GM19023 (cell line): Measurements from ENCODE around the gene UNC79.

Source experiments
- ATAC-seq: cut with Tn5 transposase; IDR thresholded peaks from one replicate; pipeline ENCODE4 v1.9.1; 2021; ENCODE audit warnings: mild to moderate bottlenecking, moderate library complexity; ENCODE audit not compliant: unreplicated experiment

The UNC79 gene

DNA sequence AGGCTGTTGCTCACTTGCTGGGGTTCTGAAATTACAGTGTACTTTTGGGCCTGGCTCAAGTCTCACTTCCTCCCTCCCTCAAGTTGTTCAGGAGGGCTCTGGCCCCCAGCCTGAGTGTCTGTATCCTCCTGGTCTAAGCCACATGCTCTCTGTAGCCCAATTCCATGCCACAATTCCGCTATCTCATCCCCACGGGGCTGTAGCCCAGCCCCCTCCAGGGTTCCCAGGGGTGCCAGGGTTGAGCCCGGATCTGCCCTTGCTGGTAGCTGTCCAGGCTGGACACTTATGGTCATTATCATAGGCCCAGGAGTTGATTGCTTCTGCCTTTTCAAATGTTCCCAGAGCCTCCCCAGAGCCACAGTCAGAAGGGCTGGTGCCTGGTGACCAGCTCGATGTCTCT lies 292.3 kb downstream of the UNC79 start:
- no peak for ATAC-seq

DNA sequence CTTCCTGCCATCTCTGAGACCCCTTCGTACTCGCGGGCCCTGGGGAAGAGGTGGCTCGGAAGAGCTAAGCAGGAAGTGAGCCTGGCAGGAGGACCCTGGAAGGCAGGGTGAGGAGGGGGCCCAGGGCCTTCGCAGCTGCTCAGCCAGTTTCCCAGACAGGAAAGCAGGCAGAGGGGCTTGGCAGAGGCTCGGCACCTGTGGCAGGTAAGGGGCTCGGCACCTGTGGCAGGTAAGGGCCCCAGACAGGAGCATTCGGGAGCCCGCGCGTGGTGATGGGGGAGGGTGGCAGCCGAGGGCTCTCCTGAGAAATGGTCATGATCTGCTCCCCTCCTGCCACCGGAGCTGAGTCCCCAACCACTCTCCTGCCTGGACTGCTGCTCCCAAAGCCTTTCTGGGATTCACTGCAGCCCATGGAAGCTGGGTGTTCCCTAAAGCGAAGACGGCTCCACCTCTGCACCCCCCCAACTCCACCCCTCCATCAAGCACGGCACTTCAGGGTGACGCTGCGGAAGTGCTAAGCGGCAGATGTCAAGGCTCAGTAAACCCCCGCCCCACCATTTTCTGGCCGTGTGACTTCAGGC lies 294.4 kb downstream of the UNC79 start:
- no peak for ATAC-seq

DNA sequence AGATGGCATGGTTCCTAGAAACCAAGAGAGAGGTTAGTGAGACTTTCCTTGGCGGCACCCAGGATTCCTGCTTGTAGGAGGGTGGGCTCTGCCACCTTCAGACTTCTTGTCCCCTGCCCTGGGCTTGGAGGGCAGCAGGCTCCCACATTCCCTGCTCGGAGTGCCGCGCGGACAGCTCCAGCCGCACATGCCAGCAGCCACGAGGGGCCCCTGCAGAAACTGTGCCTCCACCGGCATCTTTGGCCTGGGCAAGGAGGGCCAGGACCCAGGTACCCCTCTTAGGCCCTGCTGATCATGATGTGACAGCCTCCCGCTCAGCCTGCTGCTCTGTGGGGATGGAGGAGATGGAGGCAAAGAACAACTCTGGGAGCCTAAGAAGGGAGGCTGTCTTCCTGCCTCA lies 295.3 kb downstream of the UNC79 start:
- ATAC-seq, result no peak

DNA sequence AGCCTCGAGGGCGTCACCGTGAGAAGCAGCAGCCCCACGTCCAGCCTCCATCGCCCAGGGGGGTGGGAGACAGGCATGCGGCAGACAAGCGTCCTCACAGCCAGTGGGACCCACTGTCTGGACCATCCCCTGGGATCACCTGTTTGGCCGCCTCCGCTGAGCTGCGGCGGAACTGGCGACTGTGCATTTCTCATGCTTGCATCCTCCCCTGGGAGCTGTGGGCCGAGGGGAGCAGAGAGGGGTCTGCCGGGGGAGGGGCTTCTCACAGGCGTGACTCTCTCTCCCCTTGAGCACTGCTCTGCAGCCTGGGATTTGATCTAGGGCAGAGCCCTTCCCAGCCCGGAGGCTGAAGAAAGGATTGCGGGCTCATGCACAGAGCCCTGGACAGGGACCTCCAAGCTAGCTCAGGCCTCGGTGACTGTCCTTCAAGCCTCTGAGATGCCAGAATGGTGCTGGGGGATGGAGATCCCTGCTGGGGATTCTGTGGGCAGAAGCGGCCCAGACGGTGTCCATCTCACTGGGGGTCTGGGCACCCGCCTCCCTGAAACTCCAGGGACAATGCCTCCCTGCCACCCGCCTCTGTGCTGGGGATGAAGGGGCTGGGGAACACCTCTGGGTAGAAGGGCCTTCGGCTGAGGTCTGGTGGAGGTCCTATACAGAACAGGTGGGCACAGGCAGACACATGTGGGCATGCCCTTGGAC lies 296.5 kb downstream of the UNC79 start:
- ATAC-seq, result no peak

DNA sequence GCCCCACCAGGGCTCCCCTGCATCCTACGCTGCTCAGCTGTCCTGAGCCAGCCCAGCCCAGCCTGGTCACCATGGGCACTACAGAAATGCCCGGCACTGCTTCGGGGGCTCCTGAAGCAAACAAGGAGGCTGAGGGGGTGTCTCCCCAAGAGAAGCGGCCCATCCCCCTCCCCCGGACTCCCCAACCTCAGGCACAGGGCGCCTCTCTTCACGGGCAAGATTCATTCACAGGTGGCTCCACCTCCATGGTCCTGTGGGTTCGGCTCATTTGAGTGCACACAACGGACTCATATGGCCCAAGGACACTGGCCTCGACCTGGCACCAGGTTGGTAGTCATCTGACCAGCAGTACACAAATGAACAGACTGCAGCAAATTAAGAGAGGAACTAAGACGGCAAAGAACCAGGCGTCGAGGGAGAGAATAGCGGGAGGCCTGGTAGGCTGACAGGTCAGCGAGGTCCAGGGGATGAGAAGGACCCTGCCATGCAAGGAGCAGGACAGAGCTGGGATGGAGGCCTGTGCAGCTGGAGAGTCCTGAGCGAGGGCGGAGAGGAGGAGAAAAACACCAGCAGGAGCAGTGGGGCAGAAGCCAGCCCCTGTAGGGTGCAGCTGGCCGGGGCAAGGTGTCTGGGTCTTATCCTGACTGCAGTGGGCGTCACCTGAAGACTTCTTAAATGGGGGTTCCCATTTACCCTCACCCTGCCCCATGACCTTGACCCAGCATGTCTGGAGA lies 297.3 kb downstream of the UNC79 start:
- ATAC-seq, result no peak

DNA sequence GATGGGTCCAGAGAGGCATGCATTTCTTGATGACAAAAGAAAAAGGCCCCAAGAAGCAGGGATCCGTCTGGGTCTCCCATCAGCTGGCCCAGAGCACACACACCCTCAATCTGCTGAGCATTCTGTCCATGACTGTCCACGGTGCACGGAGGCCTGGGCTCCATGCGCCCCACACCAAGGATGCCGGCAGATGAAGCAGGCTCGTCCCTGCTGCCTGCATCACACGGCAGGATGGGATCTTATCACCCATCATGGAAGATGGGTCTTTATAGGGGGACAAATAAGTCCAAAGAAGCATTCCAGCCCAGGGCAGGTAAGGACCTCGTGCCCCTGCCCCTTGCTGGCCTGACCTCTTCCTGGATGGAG lies 297.9 kb downstream of the UNC79 start:
- no peak for ATAC-seq

DNA sequence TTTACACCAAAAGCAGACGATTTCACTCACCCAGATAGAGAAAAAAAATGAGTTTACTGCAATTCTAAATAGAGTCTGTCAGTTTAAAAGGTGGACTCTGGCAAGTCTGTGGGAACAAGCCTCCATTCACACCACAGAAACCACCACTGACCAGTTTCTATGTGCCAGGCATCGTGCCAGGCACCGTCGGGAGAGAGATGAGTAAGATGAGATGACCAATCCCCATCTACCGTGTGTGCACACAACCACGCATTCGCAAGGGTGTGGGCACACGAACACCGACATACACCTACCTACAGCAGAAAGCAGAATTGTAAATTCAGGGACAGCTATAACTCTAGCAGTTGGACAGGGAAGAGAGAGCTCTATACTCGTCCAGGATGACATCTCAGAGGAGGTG lies 299.3 kb downstream of the UNC79 start:
- no peak for ATAC-seq

DNA sequence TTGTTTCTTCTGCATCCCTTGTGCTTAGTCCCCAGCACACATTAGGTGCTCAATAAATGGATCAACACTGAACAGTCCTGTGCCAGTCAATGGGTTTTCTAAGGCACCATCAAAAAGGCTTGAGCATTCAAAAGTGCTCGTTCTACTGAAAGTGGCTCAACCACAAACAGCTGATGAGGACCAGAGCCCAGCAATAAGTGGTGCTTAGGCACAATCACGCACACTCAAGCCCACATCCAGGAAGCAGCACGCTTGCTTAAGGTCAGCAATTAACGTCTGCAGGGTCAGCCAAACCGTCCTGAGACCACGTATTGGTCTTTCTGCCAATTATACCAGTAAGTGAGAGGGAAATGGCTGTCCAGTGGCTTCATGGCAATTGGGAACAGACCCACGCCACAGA lies 301.0 kb downstream of the UNC79 start:
- ATAC-seq, result no peak

DNA sequence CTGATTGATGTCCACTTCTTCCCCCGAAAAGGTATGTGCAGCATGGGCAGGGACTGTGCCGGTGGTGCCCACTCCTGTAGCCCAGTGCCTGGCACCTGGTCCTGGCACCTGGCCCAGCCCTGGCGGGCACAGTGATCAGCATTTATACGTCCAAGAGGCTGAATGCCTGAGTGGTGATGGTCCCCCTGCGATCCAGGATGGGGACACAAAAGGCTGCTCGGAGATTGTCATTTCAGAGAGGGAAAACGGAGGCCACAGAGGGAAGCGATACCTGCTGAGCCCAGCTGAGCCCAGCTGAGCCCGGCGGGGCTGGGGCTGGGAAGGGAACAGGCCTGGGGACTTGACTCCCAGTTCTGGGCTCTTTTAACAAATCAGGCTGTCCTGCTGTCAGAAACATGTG lies 301.8 kb downstream of the UNC79 start:
- no peak for ATAC-seq

DNA sequence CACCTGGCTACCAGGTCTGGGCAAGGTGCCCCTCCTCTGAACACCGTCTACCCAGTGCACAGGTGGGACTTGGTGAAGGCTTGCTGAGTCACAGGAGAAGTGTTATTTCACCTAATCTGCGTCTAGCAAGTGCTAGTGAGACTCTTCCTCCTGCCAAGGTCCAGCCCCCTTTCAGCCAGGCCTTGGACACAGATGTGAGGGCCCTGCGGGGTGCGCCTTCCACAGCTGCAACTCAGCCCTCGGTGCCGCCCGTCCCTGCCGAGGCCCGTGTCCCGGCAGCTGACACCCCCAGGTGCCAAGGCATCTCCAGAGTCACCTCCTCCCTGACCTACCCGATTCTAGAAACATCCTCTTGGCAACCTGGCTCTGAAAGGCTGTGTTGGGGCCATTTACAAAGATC lies 302.5 kb downstream of the UNC79 start:
- ATAC-seq, result no peak

DNA sequence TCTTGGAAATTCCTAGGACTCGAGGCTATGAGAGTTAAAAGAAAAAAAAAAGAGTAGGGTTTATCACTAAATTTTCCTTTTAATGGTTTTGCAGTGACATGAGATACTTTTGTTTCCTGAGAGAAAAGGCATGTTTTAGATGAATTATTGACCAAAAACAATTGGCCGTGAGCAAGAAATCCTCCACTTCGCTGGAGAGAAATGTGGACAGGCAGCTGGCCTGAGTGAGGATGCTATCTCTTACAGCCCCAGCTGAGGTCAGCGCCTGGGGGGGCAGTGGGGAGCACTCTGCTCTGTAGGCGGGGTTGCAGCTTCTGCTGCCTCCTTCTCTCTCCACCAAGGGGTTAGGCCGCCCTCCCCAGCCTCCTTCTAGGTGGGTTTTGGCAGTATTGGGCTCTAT lies 302.9 kb downstream of the UNC79 start:
- ATAC-seq, result no peak

DNA sequence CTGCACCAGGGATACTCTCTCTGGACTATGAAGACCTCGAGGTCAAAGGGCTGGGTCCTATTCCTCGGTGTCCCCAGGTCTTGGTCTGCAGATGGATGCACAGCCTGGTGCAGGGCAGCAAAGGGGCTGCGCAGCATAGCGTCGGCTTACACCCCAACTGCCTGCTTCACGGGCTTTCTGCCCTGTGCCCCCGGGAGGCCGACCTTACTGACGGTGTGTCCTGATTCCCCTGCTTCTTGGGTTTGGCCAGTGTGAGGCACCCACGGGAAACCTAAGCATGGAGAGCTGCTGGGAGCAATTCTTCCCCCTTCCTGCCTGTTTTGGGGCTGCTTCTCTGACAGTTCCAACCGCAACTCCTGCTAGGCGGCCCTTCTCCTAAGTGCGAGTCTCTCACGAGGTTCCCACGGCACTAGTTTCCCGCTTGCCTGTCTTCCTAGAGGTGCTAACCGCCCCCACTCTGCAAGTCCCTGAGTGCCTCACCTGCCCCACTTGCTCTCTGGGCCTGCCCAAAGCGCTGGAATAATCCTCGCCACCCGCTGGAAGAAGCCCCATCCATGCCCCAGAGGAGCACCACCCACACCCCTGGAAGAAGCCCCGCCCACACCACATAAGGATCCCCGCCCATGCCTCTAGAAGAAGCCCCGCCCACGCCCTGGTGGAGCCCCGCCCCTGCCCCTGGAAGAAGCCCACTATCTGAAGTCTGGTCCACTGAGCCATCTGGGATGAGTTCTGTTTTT lies 303.5 kb downstream of the UNC79 start:
- ATAC-seq, result no peak

DNA sequence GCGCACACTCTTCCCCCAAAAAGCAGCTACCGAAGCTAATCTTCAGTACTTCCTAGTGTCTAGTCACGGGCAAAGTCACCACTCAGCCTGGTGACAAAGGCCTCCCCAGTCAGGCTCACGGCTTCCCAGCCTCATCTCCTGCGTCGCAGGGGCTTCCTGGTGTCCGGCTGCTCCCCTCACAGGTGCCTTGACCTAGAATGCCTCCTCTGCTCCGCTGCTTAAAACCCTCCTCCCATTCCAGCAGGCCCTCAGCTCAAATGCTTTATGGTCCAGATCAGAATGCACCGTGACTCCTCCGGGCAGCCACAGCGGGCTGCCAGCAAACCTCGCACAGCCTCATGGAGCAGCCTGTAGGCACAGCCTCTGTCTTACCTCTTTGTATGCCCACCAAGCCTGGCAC lies 304.5 kb downstream of the UNC79 start:
- no peak for ATAC-seq

DNA sequence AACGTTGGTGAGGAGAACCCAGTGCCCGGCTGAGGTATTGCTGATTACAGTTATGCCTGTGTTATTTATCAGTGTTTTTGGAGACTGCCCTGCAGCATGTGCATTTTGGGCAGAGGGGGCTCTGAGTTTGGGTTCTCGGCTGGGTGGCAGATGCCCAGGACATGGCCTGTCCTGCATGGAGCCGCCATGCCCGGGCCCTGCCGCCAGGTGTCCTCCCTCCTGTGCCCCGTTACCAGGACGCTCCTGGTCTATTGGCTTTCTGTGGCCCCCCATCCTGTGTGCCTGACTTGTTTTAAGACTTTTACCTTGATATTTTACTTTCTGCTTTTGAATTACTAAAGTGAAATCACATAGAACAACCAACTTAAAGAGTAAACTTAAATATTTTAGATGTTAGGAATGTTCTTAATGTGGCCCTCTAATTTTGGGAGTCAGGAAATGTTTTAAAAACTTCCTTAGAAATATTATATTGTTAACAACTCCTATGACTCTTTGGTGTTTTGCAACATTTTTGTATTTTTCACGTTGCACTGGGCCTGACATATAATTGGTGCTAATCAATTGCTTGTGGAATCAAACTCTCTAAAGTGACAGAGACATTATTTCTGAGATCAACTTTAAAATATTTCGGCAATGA lies 305.8 kb downstream of the UNC79 start:
- no peak for ATAC-seq

DNA sequence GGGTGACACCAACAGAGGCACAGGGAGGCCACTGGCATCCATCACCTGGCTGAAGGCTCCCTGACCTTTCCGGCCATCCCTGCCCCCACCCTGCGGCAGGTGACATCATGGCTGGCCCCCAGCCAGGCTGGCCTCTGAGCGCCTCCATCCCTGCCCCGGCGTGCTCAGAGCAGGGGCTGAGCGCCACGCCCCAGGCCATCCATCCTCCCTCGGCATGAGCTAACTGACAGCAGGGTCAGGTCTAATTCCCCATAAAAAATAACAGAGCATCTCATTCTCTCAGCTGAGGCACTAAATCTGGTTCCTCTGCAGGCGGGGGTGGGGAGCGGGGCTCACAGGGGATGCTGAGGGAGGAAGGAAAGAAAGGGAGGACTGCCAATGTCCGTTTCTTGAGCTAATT lies 306.9 kb downstream of the UNC79 start:
- ATAC-seq, result no peak

DNA sequence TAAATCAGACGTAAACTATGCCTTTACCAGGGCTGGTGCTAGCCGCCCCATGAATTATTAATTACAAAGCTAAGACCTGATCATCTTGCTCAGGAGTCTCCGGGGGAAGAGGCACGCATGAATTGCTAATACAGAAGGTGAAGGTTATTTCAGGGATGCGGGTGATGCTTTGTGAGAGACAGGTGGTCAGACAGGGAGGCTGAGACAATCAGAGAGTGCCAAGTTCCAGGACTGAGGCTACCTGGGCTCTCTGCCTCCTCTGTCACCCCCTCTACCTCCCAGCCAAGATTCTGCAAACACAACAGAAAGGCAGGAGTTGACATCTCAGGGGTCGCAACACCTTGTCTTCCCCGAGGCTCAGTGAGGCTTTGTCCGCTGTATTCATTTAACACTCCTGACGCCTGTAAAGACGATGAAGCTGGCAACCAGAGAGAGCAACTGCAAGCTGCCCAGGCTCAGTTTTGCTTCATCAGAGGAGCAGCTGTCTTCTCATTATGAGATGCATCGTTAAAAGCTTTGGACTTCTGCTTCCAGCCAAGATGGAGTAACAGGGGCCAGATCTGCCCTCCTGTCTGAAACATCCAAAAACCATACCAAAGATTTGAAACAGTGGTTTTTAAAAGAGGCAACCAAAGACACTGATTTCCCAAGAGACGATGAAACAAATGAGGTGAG lies 311.0 kb downstream of the UNC79 start:
- no peak for ATAC-seq

DNA sequence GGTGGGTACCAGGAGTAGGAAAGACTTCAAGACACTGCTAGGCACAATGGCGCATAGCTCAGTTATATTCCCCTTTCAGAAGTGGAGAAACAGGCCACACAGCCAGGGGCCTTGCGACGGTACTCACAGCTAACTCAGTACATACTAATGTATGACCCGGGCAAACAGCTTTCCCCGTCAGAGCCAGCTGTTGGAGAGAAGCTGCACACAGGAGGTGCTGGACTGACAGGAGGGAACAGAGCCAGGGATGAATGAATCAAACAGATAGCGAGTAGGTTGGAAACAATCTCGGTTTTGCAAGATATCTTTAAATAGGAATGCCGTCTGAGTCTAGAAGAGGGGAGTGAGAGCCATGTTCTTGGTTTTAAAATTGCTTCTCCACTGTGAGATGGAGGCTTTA lies 312.0 kb downstream of the UNC79 start:
- ATAC-seq, result no peak

DNA sequence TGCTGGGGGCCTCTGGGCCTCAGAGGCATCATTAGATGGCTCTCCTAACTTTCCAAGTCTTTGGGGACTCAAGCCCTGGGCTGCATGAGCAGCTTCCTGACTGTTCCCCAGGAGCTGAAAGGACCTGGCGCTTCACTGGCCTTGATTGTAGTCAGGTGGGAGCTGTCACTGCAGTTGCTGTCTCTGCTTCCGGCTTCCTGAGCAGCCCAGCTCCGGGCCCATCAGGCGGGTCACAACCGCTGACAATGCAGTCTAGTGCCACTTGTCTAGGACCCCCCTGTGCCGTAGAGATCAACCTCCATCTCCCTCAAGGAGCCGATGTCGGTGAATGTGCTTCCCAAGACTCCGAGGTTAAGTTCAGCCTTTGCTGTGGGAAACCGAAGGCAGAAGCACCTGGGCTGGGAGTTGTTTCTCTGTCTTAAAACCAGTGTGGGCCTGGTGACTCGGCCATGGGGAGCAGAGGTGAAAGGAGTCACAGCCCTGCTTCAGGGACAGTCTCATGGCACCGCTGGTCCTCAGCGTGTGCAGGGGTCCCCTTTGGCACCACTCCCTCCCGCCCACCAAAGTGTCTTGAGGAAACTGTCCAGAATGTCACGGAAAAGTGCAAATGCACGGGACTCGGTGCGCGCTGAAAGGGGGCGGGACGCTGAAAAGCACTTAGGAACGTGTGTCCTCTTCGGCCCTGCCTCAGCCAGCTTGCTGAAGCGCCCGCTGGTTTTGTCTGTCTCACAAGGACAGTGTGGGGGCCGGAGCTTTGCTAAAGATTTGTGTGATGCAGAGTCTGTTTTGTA lies 312.7 kb downstream of the UNC79 start:
- no peak for ATAC-seq

DNA sequence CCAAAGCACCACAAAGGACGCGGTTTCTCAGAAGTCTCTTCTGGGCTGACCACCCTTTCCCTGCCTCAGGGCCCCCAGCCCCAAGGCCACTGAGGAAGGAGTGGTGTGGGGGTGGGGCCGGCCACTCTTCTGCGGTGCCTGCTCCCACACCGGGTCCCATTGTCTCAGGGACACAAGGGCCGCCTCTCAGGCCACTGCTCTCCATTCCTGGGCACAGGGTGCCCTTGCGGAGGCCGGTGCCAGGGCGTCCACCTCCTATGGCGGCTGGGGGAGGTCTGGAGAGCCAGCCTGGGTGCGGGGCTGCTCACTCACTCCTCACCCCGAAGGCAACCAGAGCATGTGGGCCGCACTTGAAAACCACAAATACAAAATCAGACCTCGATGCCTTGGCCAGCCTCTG lies 313.4 kb downstream of the UNC79 start:
- no peak for ATAC-seq

DNA sequence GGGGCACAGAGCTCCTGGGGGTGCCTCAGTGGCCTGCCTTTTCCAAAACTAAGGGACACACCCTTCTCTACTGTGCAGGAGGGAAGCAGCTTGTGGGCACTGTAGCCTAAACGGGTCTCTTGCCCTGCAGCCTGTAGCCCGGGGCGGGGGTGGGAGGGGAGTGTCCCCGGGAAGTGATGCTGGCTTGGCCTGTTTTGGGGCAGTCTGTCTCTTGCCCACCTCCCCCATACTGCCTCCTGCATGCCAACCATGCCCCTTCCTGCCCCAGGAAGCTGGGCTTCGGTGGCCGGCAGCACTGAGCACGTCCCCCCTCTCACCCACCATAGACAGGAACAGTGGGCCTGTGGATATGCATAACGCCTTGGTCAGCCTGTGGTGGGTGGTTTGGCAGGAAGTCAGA lies 314.1 kb downstream of the UNC79 start:
- ATAC-seq, result no peak
